ENCODE measurements around the gene SPATA16.
A peak's percentile ranks its signal among the peaks of the same experiment; 100 is the strongest.
"Not testable (repeated sequence)": the region's sequence is repeated elsewhere in the genome, so short reads cannot be mapped to it uniquely, and the experiment has no call there.

The SPATA16 gene

GRCh38 chr3:173001622-173002021 lies 139.4 kb downstream of the SPATA16 start:
- no peak for FAIRE-seq

- FAIRE-seq, result no peak
These were observed 140.5 kb downstream of the SPATA16 start for GRCh38 chr3:173000553-173000952.

GRCh38 chr3:172993412-172993811 lies 147.6 kb downstream of the SPATA16 start:
- no peak for FAIRE-seq

- FAIRE-seq, result no peak
These were observed 149.5 kb downstream of the SPATA16 start for GRCh38 chr3:172991424-172991996.

- no peak for FAIRE-seq
These were observed 151.7 kb downstream of the SPATA16 start for GRCh38 chr3:172989373-172989772.

- peak; percentile 8 for FAIRE-seq
These were observed 153.8 kb downstream of the SPATA16 start for GRCh38 chr3:172987273-172987672.

GRCh38 chr3:172984914-172985313 lies 156.1 kb downstream of the SPATA16 start:
- FAIRE-seq, result no peak

- FAIRE-seq, result peak; percentile 74
These were observed 158.2 kb downstream of the SPATA16 start for GRCh38 chr3:172982736-172983364.

- no peak for FAIRE-seq
These were observed 159.5 kb downstream of the SPATA16 start for GRCh38 chr3:172981407-172981983.

GRCh38 chr3:172980849-172981248 lies 160.2 kb downstream of the SPATA16 start:
- no peak for FAIRE-seq

- no peak for FAIRE-seq
These were observed 163.3 kb downstream of the SPATA16 start for GRCh38 chr3:172977696-172978095.

GRCh38 chr3:172974969-172975368 lies 166.1 kb downstream of the SPATA16 start:
- FAIRE-seq, result no peak

- FAIRE-seq, result no peak
These were observed 167.2 kb downstream of the SPATA16 start for GRCh38 chr3:172973799-172974198.

GRCh38 chr3:172972717-172973116 lies 168.3 kb downstream of the SPATA16 start:
- FAIRE-seq, result no peak

GRCh38 chr3:172972067-172972466 lies 169.0 kb downstream of the SPATA16 start:
- no peak for FAIRE-seq

- FAIRE-seq, result no peak
These were observed 172.4 kb downstream of the SPATA16 start for GRCh38 chr3:172968646-172969045.

- no peak for FAIRE-seq
These were observed 175.8 kb downstream of the SPATA16 start for GRCh38 chr3:172965256-172965655.

GRCh38 chr3:172960626-172961182 lies 180.3 kb downstream of the SPATA16 start:
- FAIRE-seq, result not testable (repeated sequence)

GRCh38 chr3:172958565-172958964 lies 182.5 kb downstream of the SPATA16 start:
- FAIRE-seq, result no peak

- no peak for FAIRE-seq
These were observed 187.5 kb downstream of the SPATA16 start for GRCh38 chr3:172953571-172953970.

- no peak for FAIRE-seq
These were observed 189.5 kb downstream of the SPATA16 start for GRCh38 chr3:172951511-172951910.

GRCh38 chr3:172946061-172946460 lies 195.0 kb downstream of the SPATA16 start:
- no peak for FAIRE-seq

GRCh38 chr3:172939651-172940293 lies 201.3 kb downstream of the SPATA16 start:
- FAIRE-seq, result no peak

- FAIRE-seq, result no peak
These were observed 202.2 kb downstream of the SPATA16 start for GRCh38 chr3:172938788-172939187.

Data from G401.6 (cell line).